Lower leg skin (tissue), 3 donors: ENCODE results near the gene LMOD1.

ENCODE experiments used
- POLR2A ChIP-seq, 2 donors: fragments of 450-650 bp; IDR thresholded peaks; one replicate each; pipeline ENCODE4 v1.6.1; 2016 to 2017; ENCODE audit warnings: antibody characterized with exemption in 2 of 2, mild to moderate bottlenecking in 1 of 2, moderate library complexity in 1 of 2
- TF ChIP-seq, protein P1 (sequence below), 3 donors: fragments of 450-650 bp; IDR thresholded peaks; one replicate each; pipeline ENCODE4 v1.5.1; 2016; ENCODE audit warnings: antibody characterized with exemption in 3 of 3, mild to moderate bottlenecking in 3 of 3, moderate library complexity in 2 of 3

DNA sequence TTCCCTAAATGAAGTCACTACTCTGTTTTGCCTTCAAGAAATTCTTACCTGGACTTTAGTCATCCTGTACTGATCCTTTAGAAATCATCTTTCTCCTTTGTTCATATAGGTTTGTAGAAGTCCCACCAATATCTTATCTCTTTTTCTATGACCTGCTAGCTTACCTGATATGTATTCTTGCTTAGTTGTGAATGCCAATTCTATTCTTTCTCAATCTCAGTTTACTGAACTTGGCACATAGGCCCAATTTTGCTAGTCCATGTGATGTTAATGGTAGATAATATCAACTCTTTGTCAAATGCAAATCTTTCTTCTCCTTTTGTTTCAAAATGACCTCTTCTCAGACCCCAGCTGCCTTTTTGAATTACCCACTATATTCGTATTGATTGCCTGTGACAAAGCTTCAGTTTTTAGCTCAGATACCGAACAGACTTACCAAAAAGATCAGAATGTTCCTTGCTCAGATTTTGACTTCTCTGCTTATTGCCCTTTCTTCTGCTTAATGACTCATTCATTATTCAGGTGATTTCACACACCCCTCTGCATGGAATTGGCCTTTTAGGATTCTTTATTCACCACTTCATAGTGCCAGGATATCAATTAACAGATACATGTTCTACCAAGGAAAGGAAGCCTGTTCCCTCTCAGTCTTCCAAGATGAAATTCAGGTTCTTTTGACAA lies 96.8 kb downstream of the LMOD1 start:
- TF ChIP-seq, protein P1, sequence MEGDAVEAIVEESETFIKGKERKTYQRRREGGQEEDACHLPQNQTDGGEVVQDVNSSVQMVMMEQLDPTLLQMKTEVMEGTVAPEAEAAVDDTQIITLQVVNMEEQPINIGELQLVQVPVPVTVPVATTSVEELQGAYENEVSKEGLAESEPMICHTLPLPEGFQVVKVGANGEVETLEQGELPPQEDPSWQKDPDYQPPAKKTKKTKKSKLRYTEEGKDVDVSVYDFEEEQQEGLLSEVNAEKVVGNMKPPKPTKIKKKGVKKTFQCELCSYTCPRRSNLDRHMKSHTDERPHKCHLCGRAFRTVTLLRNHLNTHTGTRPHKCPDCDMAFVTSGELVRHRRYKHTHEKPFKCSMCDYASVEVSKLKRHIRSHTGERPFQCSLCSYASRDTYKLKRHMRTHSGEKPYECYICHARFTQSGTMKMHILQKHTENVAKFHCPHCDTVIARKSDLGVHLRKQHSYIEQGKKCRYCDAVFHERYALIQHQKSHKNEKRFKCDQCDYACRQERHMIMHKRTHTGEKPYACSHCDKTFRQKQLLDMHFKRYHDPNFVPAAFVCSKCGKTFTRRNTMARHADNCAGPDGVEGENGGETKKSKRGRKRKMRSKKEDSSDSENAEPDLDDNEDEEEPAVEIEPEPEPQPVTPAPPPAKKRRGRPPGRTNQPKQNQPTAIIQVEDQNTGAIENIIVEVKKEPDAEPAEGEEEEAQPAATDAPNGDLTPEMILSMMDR (IDR thresholded peaks at IDR 0.05) = no peak
- TF ChIP-seq POLR2A (IDR thresholded peaks at IDR 0.05) = no peak
